SHP77 (cell line): ENCODE results near the gene FAM168A.

Experiments used
- DNase-seq, 2 experiments: peaks; one replicate each; lab custom pipeline; 2025; lab: John Stamatoyannopoulos, UW

Gene FAM168A

DNA sequence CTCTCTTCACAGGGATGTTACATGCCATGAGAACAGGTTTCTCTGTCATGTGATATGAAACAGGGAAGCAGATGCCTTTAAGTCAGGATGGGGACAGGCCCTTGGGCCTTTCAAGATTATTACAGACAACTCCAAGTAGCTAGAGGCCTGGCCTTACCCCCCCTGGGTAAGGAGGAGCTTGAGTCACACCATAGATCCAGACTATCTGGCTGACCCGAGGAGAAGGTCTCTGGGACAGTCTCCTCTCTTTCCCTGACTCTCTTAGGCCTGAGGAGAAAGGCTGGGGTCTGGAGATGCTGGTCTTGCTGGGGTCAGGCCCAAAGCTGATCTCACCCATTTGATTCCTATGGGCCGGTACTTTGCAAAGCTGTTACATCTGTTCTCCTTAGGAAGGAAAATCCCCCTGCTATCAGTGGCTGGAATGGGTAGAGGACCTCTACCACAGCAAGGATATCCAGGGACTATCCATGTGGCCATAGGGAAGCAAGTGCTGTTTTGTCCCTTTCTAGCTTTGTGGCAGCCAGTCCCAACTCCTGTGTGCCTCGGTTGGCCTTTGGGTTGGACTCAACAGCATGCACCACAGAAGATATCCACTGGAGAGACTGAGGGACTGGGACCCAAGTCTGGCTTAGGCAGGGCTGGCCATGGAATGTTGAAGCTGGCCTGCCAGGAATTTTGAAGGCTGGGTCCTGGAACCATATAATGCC is 196.5 kb downstream of the FAM168A start:
- no peak for DNase-seq

- no peak for DNase-seq
Observed at GRCh38 chr11:73400293-73400692, 197.6 kb downstream of the FAM168A start.

DNA sequence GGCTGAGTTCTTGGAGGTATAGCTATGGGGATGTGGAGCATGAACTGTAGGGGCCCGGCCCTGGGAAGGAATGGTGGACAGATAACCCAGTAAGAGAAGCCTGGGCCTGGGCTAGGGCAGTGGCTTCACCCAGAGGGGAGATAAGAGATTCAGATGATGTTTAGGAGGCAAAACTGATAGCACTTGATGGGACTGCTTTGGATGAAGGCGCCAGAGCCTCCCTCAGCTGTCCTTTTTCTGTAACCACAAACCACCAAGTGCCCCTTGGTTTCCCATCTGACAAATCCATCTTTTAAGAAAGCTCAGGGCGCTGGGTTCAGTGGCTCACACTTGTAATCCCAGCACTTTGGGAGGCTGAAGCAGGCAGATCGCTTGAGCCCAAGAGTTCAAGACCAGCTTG is 198.3 kb downstream of the FAM168A start:
- no peak for DNase-seq

- DNase-seq = no peak
Observed at GRCh38 chr11:73399159-73399590, 198.7 kb downstream of the FAM168A start.

GRCh38 chr11:73398721-73399120 is 199.2 kb downstream of the FAM168A start:
- DNase-seq = no peak

DNA sequence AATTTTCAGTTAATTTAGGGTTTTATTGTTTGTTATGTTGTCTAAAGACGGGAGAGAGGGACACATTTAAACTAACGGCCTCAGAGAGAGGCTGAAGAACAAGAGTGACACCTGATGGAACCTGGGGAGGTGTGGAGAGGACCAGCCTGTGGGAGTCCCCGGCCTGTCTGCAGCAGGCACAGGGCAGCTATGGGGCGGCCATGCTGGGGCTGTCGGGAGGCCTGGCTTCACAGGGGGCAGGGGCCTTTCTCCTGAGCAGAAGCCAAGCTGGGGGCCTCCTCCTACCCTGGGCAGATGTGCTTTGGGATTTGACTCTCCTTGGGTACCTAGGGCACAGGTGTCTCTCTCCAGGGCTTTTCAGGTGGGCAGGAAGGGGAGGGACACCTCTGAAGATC is 199.8 kb downstream of the FAM168A start:
- no peak for DNase-seq

DNA sequence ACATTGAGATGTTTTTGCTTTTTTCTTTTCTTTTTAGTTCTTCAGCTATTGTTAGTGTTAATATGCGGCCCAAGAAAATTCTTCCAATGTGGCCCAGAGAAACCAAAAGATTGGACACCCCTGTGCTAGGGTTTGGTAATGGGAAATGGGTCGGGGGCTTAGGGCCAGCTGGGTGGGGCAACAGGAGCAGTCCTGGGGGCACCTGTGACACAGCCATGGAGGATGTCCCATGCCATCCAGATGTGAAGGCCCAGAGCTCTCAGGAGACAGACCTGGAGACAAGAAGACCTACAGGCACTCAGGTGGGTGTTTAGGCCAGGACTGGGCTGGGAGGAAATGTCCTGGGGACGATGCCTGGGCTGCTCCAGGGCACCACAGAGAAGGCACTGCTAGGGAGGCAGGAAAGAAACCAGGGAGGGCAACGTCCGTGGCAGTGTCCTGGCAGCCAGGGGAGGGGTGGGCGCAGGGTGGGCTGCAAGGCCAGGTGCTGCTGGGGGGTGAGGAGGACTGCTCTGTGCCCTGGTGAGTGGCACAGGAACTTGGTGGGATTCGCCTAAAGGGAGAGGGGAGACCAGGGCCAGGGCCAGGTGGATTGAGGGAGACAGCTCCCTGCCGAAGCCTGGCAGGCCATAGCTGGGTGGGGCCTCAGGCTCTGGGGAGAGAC is 200.3 kb downstream of the FAM168A start:
- no peak for DNase-seq

DNA sequence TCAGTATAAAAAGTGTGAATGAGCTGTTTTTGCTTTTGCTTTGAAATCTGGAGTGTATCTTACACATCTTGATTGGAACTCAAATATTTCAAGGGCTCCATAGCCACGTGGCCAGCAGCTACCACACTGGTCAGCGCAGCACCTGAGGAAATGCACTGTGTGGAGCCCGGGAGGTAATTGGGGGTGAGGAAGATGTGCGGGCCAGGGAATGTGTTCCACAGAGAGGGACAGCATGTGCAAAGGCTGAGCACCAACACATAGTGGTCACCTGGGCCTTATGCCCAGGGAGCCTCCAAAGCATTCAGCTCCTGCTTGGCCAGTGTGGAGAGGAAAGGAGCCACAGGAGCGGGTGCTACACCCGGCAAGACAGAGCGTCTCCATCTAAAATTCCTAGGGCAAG is 200.9 kb downstream of the FAM168A start:
- no peak for DNase-seq

DNA sequence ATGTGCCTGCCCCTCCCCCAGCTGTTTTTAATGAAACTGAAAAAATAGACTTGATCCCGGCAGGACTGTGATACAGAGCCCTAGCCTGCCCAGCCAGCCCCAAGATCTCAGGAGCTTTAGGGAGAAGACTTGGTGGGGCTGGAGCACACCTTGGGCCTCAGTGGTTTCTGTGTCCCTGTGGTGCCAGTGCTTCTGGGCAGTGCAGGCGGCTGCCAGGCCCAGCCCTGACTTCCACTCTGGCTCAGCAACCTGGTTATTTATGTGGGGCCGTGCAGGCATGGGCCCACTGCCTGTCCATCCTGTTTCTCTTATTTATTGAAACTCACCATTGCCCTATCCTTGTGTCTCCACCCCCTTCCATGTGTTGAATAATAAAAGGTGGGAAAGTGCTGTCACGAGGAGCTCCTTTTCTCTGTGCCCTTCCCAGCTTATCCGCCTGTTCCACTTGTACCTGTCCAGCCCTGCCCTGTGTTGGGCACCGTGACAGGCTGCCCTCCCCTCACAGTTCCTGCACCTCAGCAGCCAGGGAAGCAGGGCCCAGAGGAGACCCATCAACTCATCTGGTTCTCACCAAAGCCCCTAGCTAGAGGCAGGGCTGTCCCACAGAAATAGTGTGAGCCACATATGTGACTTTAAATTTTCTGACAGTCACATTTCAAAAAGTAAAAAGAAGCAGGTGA is 201.5 kb downstream of the FAM168A start:
- no peak for DNase-seq

- DNase-seq = no peak
Observed at GRCh38 chr11:73395297-73396208, 202.4 kb downstream of the FAM168A start.

DNA sequence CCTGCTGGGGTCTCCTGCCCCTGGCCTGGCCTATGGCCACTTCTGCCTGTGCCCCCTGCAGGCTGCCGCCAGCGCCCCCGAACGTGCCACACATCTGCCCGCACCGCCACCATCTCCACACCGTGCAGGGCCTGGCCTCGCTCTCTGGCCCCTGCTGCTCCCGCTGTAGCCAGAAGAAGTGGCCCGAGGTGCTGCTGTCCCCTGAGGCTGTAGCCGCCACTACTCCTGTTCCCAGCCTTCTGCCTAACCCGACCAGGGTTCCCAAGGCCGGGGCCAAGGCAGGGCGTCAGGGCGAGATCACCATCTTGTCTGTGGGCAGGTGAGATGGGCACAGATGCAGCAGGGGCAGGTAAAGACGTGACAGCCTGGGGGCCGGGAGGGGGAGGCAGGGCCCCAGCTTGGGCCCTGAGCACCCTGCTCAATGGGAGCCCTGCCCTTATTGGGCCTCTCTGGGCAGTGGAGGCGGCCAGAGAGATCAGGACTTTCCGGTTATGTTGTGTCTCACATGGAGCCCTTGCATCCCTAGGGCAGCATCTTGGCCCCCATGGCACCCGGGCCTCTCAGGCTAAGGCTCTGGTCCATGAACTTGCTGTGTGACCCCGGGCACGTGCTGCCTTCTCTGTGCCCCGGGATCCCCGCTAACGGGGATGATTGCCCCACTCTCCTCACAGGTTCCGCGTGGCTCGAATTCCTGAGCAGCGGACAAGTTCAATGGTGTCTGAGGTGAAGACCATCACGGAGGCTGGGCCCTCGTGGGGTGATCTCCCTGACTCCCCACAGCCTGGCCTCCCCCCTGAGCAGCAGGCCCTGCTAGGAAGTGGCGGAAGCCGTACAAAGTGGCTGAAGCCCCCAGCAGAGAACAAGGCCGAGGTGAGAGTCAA is 203.3 kb downstream of the FAM168A start:
- DNase-seq = no peak

DNA sequence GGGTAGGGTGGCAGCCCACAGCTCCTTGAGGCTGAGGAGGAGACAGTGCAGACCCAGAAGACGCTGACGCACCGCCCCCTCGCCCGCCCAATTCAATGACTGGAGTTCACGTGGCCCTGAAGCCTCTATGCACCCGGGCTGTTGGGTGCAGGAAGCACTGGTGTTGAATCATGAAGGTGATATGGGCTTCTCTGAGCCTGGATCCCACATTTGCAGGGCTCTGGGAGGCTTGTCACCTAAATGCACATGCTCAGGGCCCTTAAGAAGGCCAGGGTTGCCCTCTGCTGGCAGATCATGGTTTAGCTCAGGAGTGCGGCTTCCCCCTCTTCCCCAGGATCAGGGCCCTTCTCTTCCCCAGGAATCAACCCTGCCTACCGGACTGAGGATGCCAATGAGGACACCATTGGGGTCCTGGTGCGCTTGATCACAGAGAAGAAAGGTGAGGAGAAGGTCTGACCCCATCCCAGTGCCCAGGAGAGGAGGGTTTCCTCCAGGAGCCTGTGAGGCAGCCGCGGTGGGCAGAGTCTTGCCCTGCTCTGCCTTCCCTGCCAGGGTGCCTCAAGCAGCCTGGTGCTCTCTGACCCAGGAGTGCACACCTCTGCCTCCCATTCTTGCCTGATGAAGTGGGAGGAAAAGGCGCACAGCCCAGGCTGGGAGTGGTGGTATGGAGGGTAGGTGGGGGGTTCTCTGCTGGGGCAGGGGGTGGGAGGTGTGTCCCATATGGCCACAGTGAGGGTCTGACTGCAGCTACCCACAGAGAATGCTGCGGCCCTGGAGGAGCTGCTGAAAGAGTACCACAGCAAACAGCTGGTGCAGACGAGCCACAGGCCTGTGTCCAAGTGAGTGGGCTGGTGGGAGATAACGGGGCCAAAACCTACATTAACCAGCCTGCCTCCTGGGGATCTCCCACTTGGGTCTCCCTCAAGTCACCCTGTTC is 204.2 kb downstream of the FAM168A start:
- DNase-seq = peak; percentile 64 to 67

DNA sequence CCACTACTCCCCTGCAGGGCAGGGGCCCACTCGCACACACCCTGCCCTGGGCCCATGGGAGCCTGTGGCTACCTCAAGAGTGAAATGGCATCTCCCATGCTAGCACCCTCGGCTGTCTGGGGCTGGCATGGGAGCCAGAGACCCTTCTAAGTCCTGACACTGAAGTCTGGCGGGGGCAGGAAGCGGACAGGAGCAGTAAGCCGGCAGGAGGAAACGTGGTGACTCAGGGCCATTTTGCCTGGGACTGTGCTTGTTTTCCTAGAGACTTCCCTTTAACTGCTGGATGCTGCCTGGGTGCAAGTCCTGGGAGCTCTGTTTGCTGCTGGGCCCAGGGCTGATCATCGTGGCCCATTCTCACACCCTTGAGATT is 204.9 kb downstream of the FAM168A start:
- DNase-seq = no peak

GRCh38 chr11:73392108-73393010 is 205.6 kb downstream of the FAM168A start:
- DNase-seq = no peak

DNA sequence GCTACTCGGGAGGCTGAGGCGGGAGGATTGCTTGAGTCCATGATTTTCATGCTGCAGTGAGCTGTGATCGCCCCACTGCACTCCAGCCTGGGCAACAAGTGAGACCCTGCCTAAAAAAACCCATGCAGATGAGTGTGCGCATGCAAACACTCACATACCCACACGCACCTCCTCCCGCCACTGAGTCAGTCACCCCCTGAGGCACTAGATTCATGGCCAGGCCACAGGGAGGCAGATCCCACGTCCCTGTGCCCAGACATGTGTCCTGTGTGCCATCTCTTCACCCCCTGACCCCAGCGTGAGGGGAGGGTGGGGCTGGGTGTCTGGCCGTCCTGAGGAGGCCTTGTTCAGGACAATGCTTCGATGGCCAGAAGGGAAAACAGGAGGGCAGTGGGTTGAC is 206.2 kb downstream of the FAM168A start:
- no peak for DNase-seq

DNA sequence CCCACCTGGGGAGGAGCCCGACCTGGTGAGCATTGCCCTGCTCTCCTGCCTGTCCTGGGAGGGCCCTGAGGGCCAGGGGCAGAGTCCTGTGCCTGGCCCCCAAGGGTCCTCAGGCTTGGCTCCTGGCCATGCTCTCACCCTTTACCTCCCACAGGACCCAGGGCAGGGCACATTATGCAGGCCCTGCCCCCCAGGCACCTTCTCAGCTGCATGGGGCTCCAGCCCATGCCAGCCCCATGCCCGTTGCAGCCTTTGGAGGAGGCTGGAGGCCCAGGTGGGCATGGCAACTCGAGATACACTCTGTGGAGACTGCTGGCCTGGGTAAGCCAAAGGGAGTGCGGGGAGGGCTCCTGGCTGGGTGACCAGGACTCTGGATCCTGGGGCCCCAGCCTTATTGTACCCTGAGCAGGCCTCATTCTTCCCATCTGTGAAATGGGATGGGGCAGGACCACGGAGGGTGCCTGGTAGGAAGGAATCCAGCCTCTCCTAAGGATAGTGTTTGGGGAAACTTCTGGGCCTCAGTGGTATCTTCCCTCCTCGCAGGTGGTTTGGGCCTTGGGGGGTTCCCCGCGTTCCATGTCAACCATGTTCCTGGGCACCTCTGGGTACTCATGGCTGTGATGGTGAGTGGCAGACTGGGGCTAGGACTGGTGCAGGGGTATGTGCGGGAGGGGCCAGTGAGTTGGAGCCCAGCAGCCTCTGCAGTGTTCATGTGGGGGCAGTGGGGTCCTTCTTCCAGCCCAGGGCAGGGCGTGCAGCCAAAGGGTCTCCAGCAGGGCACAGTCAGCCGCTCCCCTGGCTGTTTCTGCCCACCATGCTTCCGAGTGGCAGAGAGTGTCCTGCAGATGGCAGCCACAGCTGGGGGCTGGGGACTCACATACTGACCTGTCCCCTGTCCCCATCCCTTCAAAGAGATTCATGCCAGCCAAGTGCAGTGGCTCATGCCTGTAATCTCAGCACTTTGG is 207.0 kb downstream of the FAM168A start:
- DNase-seq = no peak

DNA sequence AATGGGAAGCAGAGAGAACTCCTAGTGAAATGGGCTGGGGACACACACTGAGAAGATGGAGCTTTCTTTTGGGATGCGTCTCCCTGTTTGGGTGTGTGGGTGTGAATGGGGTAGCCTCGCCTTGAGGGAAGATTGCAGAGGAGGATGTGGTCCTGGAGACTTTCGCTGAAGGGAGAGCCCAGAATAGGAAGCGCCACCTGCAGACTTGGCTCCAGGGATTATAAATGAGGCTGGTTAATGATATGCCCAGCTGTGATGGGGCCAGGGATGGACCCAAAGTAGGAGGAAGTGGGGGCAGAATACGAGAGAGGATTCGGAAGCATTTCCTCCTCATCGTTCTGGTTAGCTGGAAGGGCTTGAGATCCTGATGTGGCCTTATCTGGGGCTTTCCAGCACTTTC is 208.0 kb downstream of the FAM168A start:
- no peak for DNase-seq

- DNase-seq = no peak
Observed at GRCh38 chr11:73389134-73389525, 208.8 kb downstream of the FAM168A start.
